Heart left ventricle (tissue), 16 donors: Measurements from ENCODE around the gene YWHAH. TPM values are rescaled to one million over a fixed set of nuclear protein-coding genes. Genes with fewer than 3 reads are reported as not detected.

Source experiments
- ATAC-seq, 4 donors: fragments of 200-7000 bp; cut with Tn5 transposase; one replicate each; pipeline ENCODE4 v1.9.1; 2020 to 2022; ENCODE audit warnings: moderate library complexity in 4 of 4, mild to moderate bottlenecking in 3 of 4, moderate number of reproducible peaks in 1 of 4
- DNase-seq, 5 donors: peaks; one replicate each; pipeline ENCODE4 v3.0.0-alpha.2; 2020
- H3K27ac ChIP-seq, 12 donors: fragments of 200-600 bp; sonication (generic) in 4 of 12; one replicate each; pipeline versions ENCODE4 v1.5.0 to v1.8.0; 2016 to 2022; ENCODE audit warnings: mild to moderate bottlenecking in 2 of 12
- H3K27me3 ChIP-seq, 9 donors: fragments of 200-600 bp; sonication (generic) in 2 of 9; one replicate each; pipeline versions ENCODE4 v1.5.1 to v1.8.0; 2016 to 2022; ENCODE audit warnings: mild to moderate bottlenecking in 3 of 9
- H3K36me3 ChIP-seq, 9 donors: fragments of 200-600 bp; sonication (generic) in 2 of 9; one replicate each; pipeline versions ENCODE4 v1.5.0 to v1.8.0; 2018 to 2022; ENCODE audit warnings: mild to moderate bottlenecking in 2 of 9
- H3K4me1 ChIP-seq, 12 donors: fragments of 200-600 bp; sonication (generic) in 4 of 12; one replicate each; pipeline versions ENCODE4 v1.5.0 to v1.8.0; 2016 to 2022; ENCODE audit warnings: mild to moderate bottlenecking in 3 of 12
- H3K4me3 ChIP-seq, 12 donors: fragments of 200-600 bp; sonication (generic) in 4 of 12; one replicate each; pipeline versions ENCODE4 v1.5.0 to v1.8.0; 2017 to 2022; ENCODE audit warnings: mild to moderate bottlenecking in 9 of 12, moderate library complexity in 4 of 12
- H3K9me3 ChIP-seq, 12 donors: fragments of 200-600 bp; sonication (generic) in 4 of 12; one replicate each; pipeline versions ENCODE4 v1.5.0 to v1.8.0; 2016 to 2022; ENCODE audit warnings: mild to moderate bottlenecking in 1 of 12
- POLR2A ChIP-seq, 2 donors: fragments of 450-650 bp; IDR thresholded peaks; one replicate each; pipeline ENCODE4 v1.6.1; 2017; ENCODE audit warnings: antibody characterized with exemption in 2 of 2, mild to moderate bottlenecking in 2 of 2, moderate library complexity in 2 of 2
- WGBS, 4 donors: extraction: QIAGEN DNeasy Blood & Tissue Kit in 2 of 4; methylation state at CpG; one replicate each; pipeline versions ENCODE4 v1.1.5 to v1.1.7; 2013 to 2018; 5-methylcytosine and 5-hydroxymethylcytosine counted together
- intact Hi-C, 10 donors: fragments of 100-400 bp; cut with DNase I; formaldehyde crosslinking; loops; one replicate each; pipeline versions ENCODE4 v1.11.1 to v1.14.2; 2022
- polyA plus RNA-seq, 2 donors: library from polyadenylated mRNA; stranded (reverse); fragments of 200-250 nt; gene quantifications; one replicate each; pipeline ENCODE4 v1.2.3, GENCODE V29; 2013
- total RNA-seq, 9 donors: library from RNA; depleted of rRNA in 2 of 9; stranded (reverse); fragments of >200 nt in 2 of 9; fragmentation: NEBNext Ultra II Directional in 3 of 9; extraction: Animal tissue kit (Norgen Biotek cat#: 25700) in 3 of 9; gene quantifications; one replicate each; pipeline versions ENCODE4 v1.1.0 to v1.2.4, GENCODE V29; 2016 to 2023
- TF ChIP-seq, protein P1 (sequence below), 12 donors: fragments of 200-600 bp; sonication (generic) in 4 of 12; IDR thresholded peaks; one replicate each; pipeline versions ENCODE4 v1.5.0 to v1.8.0; 2018 to 2022; ENCODE audit warnings: antibody characterized with exemption in 12 of 12, mild to moderate bottlenecking in 5 of 12
- donor health status: ischemic (EF 13 %, LVEDD 7.1; RV severe dilation, severe dysfunction).
- donor health status: healthy with polysubstance abuse.
- donor health status: DM: no; HTN: yes; CAD: no.
- donor health status: DM: no; HTN: no; CAD: no.
- donor health status: ischemic (EF 25% LVEDD 6.9; RV normal size, moderate dysfunction).
- donor health status: ischemic (EF 25% LVEDD 5.7; RV mildly dilated, moderate dysfunction).
- donor health status: healthy.
- donor health status: DM: yes; HTN: yes; CAD: no.
- donor health status: ischemic (EF 35%, LVEDD 5.7; RV mildly dilated, moderate dysfunction).
- donor health status: nonischemic (EF 11% LVEDD 7.7; RV severe dilation, severe dysfunction).
- donor health status: DM: yes; HTN: yes; CAD: no.
- donor health status: PGD.
- donor health status: ischemic (EF 29% LVEDD 5.4; RV normal size, mild dysfunction).
- donor health status: nonischemic (EF 23%, LVEDD 6.1; RV moderate dilation, normal function).

Gene YWHAH
- total and polyA plus RNA-seq, 11 donors = 47.2 to 126 (median 84.1) TPM

DNA sequence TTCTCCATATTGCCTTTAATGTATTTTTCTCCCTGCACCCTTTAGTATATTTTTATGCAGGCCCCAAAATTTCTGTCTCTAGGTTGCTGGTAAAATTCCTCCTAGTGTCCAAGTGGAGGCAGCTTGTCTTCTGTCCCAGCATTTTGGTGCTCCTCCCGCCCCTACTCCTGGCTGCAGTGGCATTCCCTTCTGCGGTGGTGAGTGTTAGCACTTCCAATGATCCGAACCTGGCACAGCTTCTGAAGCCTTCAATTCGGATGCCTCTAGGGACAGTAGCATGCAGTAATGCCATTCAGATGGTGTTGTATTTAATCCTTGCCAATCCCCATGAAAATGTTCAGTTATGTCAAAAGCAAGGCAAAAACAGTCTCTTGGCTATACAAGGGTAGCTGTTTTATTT lies 5.9 kb downstream of the YWHAH start:
- peak overlapping the region in 5 of 12 donors; percentile 4 to 76 (median 10) for H3K27ac ChIP-seq
- no peak overlapping the region for H3K4me3 ChIP-seq
- H3K4me1 ChIP-seq = peaks cover 7 to 90% (median 77%) of the 10 kb centered on the region in 12 donors
- H3K9me3 ChIP-seq = no peaks in the 10 kb centered on the region
- H3K27me3 ChIP-seq = no peaks in the 10 kb centered on the region
- no peak for TF ChIP-seq POLR2A (IDR thresholded peaks at IDR 0.05)
- TF ChIP-seq, protein P1, sequence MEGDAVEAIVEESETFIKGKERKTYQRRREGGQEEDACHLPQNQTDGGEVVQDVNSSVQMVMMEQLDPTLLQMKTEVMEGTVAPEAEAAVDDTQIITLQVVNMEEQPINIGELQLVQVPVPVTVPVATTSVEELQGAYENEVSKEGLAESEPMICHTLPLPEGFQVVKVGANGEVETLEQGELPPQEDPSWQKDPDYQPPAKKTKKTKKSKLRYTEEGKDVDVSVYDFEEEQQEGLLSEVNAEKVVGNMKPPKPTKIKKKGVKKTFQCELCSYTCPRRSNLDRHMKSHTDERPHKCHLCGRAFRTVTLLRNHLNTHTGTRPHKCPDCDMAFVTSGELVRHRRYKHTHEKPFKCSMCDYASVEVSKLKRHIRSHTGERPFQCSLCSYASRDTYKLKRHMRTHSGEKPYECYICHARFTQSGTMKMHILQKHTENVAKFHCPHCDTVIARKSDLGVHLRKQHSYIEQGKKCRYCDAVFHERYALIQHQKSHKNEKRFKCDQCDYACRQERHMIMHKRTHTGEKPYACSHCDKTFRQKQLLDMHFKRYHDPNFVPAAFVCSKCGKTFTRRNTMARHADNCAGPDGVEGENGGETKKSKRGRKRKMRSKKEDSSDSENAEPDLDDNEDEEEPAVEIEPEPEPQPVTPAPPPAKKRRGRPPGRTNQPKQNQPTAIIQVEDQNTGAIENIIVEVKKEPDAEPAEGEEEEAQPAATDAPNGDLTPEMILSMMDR (IDR thresholded peaks at IDR 0.05) = no peak
- ATAC-seq (peak in 2 of 4 donors; percentile 39 to 63), DNase-seq (peak in 1 of 5 donors; percentile 46)
- WGBS, 4 donors = 20 to 29% (median 25%) methylated on average over 4 of the region's 4 CpGs
- peaks cover 0 to 69% (median 32%) of the 10 kb centered on the region in 9 donors for H3K36me3 ChIP-seq
- intact Hi-C loops = loop anchor here in 2 of 10 donors (10.0 kb wide), 2 partner anchors 75 to 95 kb away; no protein-coding TSS in a partner anchor

DNA sequence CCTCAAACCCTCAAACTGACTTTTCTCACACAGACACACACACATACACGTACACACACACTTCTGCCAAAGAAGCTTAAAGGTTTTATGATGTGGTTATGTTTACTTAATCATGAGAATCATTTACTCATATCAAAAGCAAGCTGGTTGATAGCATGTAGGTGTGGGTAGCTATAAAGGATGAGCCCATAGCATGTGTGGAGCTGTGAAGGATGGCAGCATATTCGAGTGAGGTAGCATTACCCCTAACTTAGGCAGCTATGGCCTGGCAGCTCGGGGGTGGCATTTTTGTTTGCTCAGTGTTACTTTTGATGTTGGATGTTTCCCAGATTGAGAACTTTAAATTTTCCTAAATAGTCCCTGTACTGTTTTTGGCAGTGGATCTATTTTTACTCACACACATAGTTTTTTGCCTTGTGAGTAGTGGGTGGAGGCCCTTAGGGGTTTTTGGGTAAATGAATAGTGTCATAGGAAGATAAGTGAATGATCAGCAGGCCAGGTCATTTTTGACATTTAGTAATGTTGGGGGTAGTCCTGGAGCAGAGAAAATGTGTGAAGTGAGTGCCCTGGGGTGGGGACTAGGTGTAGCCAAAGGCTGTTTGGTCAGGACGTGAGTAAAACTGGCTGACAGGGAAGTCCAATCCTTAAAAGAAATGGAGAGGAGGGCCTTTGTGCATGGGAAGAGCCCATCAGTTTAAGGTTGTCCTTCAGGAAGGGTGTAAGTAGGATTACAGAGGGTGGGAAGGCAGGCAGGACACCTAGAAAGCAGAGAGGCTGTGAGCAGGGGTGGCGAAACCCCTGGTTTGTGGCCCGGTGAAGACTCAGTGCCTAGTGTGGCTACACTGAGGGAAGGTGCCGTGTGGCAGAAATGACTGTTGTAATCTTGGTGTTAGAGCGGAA lies 7.1 kb downstream of the YWHAH start:
- DNase-seq = no peak
- no peaks in the 10 kb centered on the region for H3K27me3 ChIP-seq
- peak in 3 of 4 donors; percentile 3 to 23 (median 14) for ATAC-seq
- peaks cover 0 to 73% (median 40%) of the 10 kb centered on the region in 9 donors for H3K36me3 ChIP-seq
- H3K27ac ChIP-seq = peak overlapping the region in 10 of 12 donors; percentile 19 to 82 (median 52)
- no peaks in the 10 kb centered on the region for H3K9me3 ChIP-seq
- WGBS, 4 donors = 72 to 81% (median 74%) methylated on average over 8 of the region's 8 CpGs
- intact Hi-C loops = loop anchor here in 2 of 10 donors (10.0 kb wide), 2 partner anchors 77 to 97 kb away; no protein-coding TSS in a partner anchor
- no peak for TF ChIP-seq POLR2A (IDR thresholded peaks at IDR 0.05)
- no peak overlapping the region for H3K4me3 ChIP-seq
- peaks cover 7 to 88% (median 71%) of the 10 kb centered on the region in 12 donors for H3K4me1 ChIP-seq

DNA sequence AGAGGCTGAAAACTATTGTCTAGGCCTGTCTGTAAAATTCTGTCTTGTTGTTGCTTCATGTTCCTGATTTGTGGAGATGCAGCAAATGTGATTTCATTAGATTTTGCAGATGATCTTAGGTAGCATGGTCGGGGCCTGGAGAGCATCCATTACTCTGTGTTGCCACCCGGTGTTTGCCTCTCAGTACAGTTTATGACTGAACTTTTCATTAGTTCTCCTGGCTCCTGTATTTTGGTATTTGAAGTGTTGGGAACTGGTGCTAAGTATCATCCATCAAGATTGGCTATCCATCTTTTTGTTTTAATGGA lies 7.7 kb downstream of the YWHAH start:
- Histone ChIP-seq H3K9me3 (no peaks in the 10 kb centered on the region), H3K27ac (peak overlapping the region in 9 of 12 donors; percentile 2 to 82 (median 55)), H3K4me1 (peaks cover 7 to 82% (median 66%) of the 10 kb centered on the region in 12 donors), H3K36me3 (peaks cover 0 to 79% (median 46%) of the 10 kb centered on the region in 9 donors), H3K27me3 (no peaks in the 10 kb centered on the region), H3K4me3 (no peak overlapping the region)
- ATAC-seq = peak in 1 of 4 donors; percentile 4
- DNase-seq = no peak
- 63 to 79% (median 76%) methylated on average over 2 of the region's 2 CpGs for WGBS, 4 donors
- intact Hi-C loops = loop anchor here in 2 of 10 donors (10.0 kb wide), 2 partner anchors 77 to 97 kb away; no protein-coding TSS in a partner anchor
- TF ChIP-seq, protein P1 (IDR thresholded peaks at IDR 0.05) = no peak
- no peak for TF ChIP-seq POLR2A (IDR thresholded peaks at IDR 0.05)

DNA sequence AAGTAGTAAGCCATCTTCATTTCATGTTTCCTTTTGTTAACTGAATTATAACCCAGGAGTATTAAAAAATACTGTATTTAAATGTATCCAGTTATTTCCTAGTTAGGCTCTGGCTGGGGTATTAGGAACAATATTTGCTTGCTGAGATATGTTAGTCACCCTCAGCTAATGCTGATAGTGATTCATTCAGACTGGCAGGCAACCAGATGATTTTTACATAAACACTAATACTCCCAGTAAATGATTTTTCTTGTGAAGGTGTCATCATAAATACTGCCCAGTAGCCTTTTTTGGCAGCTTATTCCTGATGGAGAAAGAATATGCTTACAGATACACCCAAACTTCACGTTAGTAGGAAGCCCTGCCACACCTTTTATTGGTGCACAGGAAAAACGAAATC lies 8.1 kb downstream of the YWHAH start:
- WGBS, 4 donors = 35 to 67% (median 56%) methylated on average over 2 of the region's 2 CpGs
- peak overlapping the region in 8 of 12 donors; percentile 2 to 82 (median 52) for H3K27ac ChIP-seq
- H3K27me3 ChIP-seq = no peaks in the 10 kb centered on the region
- DNase-seq (no peak), ATAC-seq (peak in 3 of 4 donors; percentile 19 to 71 (median 44))
- intact Hi-C loops = loop anchor here in 2 of 10 donors (10.0 kb wide), 2 partner anchors 78 to 98 kb away; no protein-coding TSS in a partner anchor
- H3K4me3 ChIP-seq = no peak overlapping the region
- peaks cover 7 to 78% (median 62%) of the 10 kb centered on the region in 12 donors for H3K4me1 ChIP-seq
- peaks cover 0 to 79% (median 48%) of the 10 kb centered on the region in 9 donors for H3K36me3 ChIP-seq
- TF ChIP-seq POLR2A (IDR thresholded peaks at IDR 0.05) = no peak
- TF ChIP-seq, protein P1 (IDR thresholded peaks at IDR 0.05) = no peak
- no peaks in the 10 kb centered on the region for H3K9me3 ChIP-seq
